GM23338 (cell line): ENCODE results near the gene HIPK1. TPM values are rescaled to one million over a fixed set of nuclear protein-coding genes. Genes with fewer than 3 reads are reported as not detected.

Experiments used
- ATAC-seq: fragments of 200-7000 bp; cut with Tn5 transposase; 3 replicates; pipeline ENCODE4 v1.9.1; 2020
- DNase-seq: peaks from one replicate; pipeline ENCODE4 v3.0.0-alpha.2; 2015; ENCODE audit warnings: low spot score
- H2AFZ ChIP-seq: fragments of 200-600 bp; sonication (generic); 2 replicates; pipeline ENCODE4 v1.8.0; 2016; ENCODE audit warnings: antibody characterized with exemption, mild to moderate bottlenecking, moderate library complexity
- H3F3A ChIP-seq: fragments of 200-600 bp; sonication (generic); replicated peaks from 2 replicates; pipeline ENCODE4 v1.8.0; 2017; ENCODE audit warnings: antibody characterized with exemption, mixed run types, low read depth
- H3K27ac ChIP-seq: fragments of 200-600 bp; sonication (generic); 2 replicates; pipeline ENCODE4 v1.6.1; 2016; ENCODE audit warnings: low read depth
- H3K27me3 ChIP-seq: fragments of 200-600 bp; sonication (generic); 2 replicates; pipeline ENCODE4 v1.8.0; 2016; ENCODE audit warnings: mild to moderate bottlenecking, mixed run types, moderate library complexity; ENCODE audit not compliant: insufficient read depth
- H3K36me3 ChIP-seq: fragments of 200-600 bp; sonication (generic); 2 replicates; pipeline ENCODE4 v1.8.0; 2016; ENCODE audit warnings: mild to moderate bottlenecking; ENCODE audit not compliant: insufficient read depth
- H3K4me1 ChIP-seq: fragments of 200-600 bp; sonication (generic); 2 replicates; pipeline ENCODE4 v1.8.0; 2016; ENCODE audit warnings: mild to moderate bottlenecking, moderate library complexity; ENCODE audit not compliant: insufficient read depth
- H3K4me2 ChIP-seq: fragments of 200-600 bp; sonication (generic); 2 replicates; pipeline ENCODE4 v1.7.1; 2017; ENCODE audit warnings: mixed run types
- H3K4me3 ChIP-seq: fragments of 200-600 bp; sonication (generic); 2 replicates; pipeline ENCODE4 v1.6.1; 2016; ENCODE audit warnings: mixed run types
- H3K79me2 ChIP-seq: fragments of 200-600 bp; sonication (generic); replicated peaks from 2 replicates; pipeline ENCODE4 v1.8.0; 2017; ENCODE audit warnings: mild to moderate bottlenecking; ENCODE audit not compliant: insufficient read depth
- H3K9me2 ChIP-seq: fragments of 200-600 bp; sonication (generic); 2 replicates; pipeline ENCODE4 v1.8.0; 2017; ENCODE audit not compliant: insufficient read depth
- H4K20me1 ChIP-seq: fragments of 200-600 bp; sonication (generic); replicated peaks from 2 replicates; pipeline ENCODE4 v1.8.0; 2017; ENCODE audit warnings: mild to moderate bottlenecking; ENCODE audit not compliant: insufficient read depth
- H3K27ac Mint-ChIP-seq: 2 replicates; pipeline ENCODE4 v1.8.0; 2020; ENCODE audit warnings: inconsistent platforms, mild to moderate bottlenecking, moderate library complexity, mixed read lengths
- H3K27me3 Mint-ChIP-seq: 3 replicates; pipeline ENCODE4 v1.8.0; 2022; ENCODE audit warnings: low read depth, mild to moderate bottlenecking, moderate library complexity, mixed read lengths, inconsistent platforms; ENCODE audit not compliant: insufficient read depth, poor library complexity
- H3K36me3 Mint-ChIP-seq: 3 replicates; pipeline ENCODE4 v1.8.0; 2021; ENCODE audit warnings: low read depth, mild to moderate bottlenecking, inconsistent platforms, moderate library complexity, mixed read lengths
- H3K4me1 Mint-ChIP-seq: 3 replicates; pipeline ENCODE4 v1.8.0; 2020; ENCODE audit warnings: mild to moderate bottlenecking, inconsistent platforms, mixed read lengths
- H3K4me3 Mint-ChIP-seq: 3 replicates; pipeline ENCODE4 v1.8.0; 2021; ENCODE audit warnings: moderate library complexity, mild to moderate bottlenecking, inconsistent platforms, mixed read lengths
- H3K9me3 Mint-ChIP-seq: 3 replicates; pipeline ENCODE4 v1.8.0; 2020; ENCODE audit warnings: moderate library complexity, mild to moderate bottlenecking, inconsistent platforms, mixed read lengths
- CREB1 ChIP-seq: fragments of 250-450 bp; sonication (Bioruptor Pico); IDR thresholded peaks from 2 replicates; pipeline ENCODE4 v1.5.0; 2020; ENCODE audit warnings: low read depth, mild to moderate bottlenecking, moderate library complexity
- EZH2 ChIP-seq: fragments of 200-600 bp; sonication (generic); IDR thresholded peaks from one replicate; pipeline ENCODE4 v1.8.0; 2017; ENCODE audit warnings: antibody characterized with exemption, mild to moderate bottlenecking, low read depth; ENCODE audit not compliant: unreplicated experiment
- EZH2phosphoT487 ChIP-seq: fragments of 200-600 bp; sonication (generic); IDR thresholded peaks from one replicate; pipeline ENCODE4 v1.8.1; 2018; ENCODE audit warnings: antibody characterized with exemption; ENCODE audit not compliant: unreplicated experiment
- JUNB ChIP-seq: IDR thresholded peaks from one replicate; pipeline ENCODE4 v1.6.1; 2016; ENCODE audit warnings: antibody characterized with exemption; ENCODE audit not compliant: unreplicated experiment
- NANOG ChIP-seq: IDR thresholded peaks from 2 replicates; pipeline ENCODE4 v1.6.1; 2016; ENCODE audit warnings: antibody characterized with exemption, borderline replicate concordance
- POLR2AphosphoS5 ChIP-seq: IDR thresholded peaks from 2 replicates; pipeline ENCODE4 v1.6.1; 2016; ENCODE audit warnings: antibody characterized with exemption, low read depth
- REST ChIP-seq: IDR thresholded peaks from one replicate; pipeline ENCODE4 v1.6.1; 2018; ENCODE audit warnings: antibody characterized with exemption; ENCODE audit not compliant: unreplicated experiment
- STAT1 ChIP-seq: IDR thresholded peaks from one replicate; pipeline ENCODE4 v1.6.1; 2016; ENCODE audit warnings: antibody characterized with exemption; ENCODE audit not compliant: unreplicated experiment
- ZNF114 ChIP-seq: fragments of 250-450 bp; sonication (Bioruptor Pico); IDR thresholded peaks from 2 replicates; pipeline ENCODE4 v1.5.0; 2020; ENCODE audit warnings: mild to moderate bottlenecking, moderate library complexity
- ZNF331 ChIP-seq: fragments of 250-450 bp; sonication (Bioruptor Pico); IDR thresholded peaks from 2 replicates; pipeline ENCODE4 v1.5.0; 2020; ENCODE audit warnings: low read depth, mild to moderate bottlenecking, moderate library complexity
- polyA plus RNA-seq: library from polyadenylated mRNA; unstranded; fragments of >200 nt; fragmentation: Nextera tagmentation; extraction: Ambion mirVana; gene quantifications from 2 replicates; pipeline ENCODE4 v1.2.1, GENCODE V29; 2016
- total RNA-seq: library from RNA; depleted of rRNA; stranded (reverse); fragments of >200 nt; shearing (Covaris generic); gene quantifications from 2 replicates; pipeline ENCODE4 v1.2.3, GENCODE V29; 2014
- TF ChIP-seq, protein P1 (sequence below): IDR thresholded peaks from 2 replicates; pipeline ENCODE4 v1.6.1; 2016; ENCODE audit warnings: antibody characterized with exemption
- TF ChIP-seq, protein P2 (sequence below), 2 experiments: fragments of 200-600 bp in 1 of 2; sonication (generic) in 1 of 2; conservative IDR thresholded peaks; 2 replicates each; pipeline versions ENCODE4 v1.5.1 to v1.6.1; 2016 to 2017; ENCODE audit warnings: antibody characterized with exemption in 2 of 2, low read depth in 2 of 2, mild to moderate bottlenecking in 2 of 2, moderate library complexity in 1 of 2
- TF ChIP-seq, protein P3 (sequence below): fragments of 250-450 bp; sonication (Bioruptor Pico); IDR thresholded peaks from 2 replicates; pipeline ENCODE4 v1.5.0; 2020; ENCODE audit warnings: mild to moderate bottlenecking, moderate library complexity

HIPK1 gene
- total and polyA plus RNA-seq, 2 experiments from 2014 or later = 14.3 to 47.5 TPM

DNA sequence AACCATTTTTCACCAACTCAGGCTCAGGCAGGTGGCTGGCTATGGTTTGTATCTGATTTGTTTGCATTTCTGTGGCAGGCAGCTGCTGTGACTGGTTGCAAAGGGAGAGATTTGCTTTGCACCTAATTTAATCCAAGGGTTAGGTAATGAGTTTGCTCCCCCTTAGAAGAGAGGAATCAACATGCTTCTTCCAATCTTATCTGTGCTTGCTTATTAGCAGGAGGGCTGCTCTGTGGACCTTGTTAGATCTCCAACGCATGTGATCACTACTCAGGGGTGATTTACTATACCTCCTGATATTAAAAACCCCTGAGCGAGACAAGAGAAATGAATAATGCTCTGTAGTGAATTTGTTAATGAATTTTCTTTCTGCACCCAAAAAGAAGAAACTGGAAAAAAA is 70.7 kb downstream of the HIPK1 start:
- no peak overlapping the region for H3K4me3 Mint-ChIP-seq
- ATAC-seq = no peak
- H3K27me3 ChIP-seq = peaks cover 3% of the 10 kb centered on the region; the same call in 1 of the 2 replicates
- peaks cover 16% of the 10 kb centered on the region for H3F3A ChIP-seq
- 0 out of 2 replicates have a peak overlapping the region, but pooled peaks have one; percentile 23 for H3K4me2 ChIP-seq
- TF ChIP-seq EZH2phosphoT487 (no peak), JUNB (no peak), REST (no peak), STAT1 (no peak), POLR2AphosphoS5 (no peak), ZNF331 (CRISPR knock-in tag) (no peak), NANOG (no peak), CREB1 (CRISPR knock-in tag) (no peak), EZH2 (no peak), ZNF114 (no peak)
- TF ChIP-seq, protein P1, sequence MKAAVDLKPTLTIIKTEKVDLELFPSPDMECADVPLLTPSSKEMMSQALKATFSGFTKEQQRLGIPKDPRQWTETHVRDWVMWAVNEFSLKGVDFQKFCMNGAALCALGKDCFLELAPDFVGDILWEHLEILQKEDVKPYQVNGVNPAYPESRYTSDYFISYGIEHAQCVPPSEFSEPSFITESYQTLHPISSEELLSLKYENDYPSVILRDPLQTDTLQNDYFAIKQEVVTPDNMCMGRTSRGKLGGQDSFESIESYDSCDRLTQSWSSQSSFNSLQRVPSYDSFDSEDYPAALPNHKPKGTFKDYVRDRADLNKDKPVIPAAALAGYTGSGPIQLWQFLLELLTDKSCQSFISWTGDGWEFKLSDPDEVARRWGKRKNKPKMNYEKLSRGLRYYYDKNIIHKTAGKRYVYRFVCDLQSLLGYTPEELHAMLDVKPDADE = no peak
- TF ChIP-seq, protein P2, sequence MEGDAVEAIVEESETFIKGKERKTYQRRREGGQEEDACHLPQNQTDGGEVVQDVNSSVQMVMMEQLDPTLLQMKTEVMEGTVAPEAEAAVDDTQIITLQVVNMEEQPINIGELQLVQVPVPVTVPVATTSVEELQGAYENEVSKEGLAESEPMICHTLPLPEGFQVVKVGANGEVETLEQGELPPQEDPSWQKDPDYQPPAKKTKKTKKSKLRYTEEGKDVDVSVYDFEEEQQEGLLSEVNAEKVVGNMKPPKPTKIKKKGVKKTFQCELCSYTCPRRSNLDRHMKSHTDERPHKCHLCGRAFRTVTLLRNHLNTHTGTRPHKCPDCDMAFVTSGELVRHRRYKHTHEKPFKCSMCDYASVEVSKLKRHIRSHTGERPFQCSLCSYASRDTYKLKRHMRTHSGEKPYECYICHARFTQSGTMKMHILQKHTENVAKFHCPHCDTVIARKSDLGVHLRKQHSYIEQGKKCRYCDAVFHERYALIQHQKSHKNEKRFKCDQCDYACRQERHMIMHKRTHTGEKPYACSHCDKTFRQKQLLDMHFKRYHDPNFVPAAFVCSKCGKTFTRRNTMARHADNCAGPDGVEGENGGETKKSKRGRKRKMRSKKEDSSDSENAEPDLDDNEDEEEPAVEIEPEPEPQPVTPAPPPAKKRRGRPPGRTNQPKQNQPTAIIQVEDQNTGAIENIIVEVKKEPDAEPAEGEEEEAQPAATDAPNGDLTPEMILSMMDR (conservative IDR thresholded peaks at IDR 0.05; ENCODE audit: low read depth in 2 of 2) = no peak
- TF ChIP-seq, protein P3, sequence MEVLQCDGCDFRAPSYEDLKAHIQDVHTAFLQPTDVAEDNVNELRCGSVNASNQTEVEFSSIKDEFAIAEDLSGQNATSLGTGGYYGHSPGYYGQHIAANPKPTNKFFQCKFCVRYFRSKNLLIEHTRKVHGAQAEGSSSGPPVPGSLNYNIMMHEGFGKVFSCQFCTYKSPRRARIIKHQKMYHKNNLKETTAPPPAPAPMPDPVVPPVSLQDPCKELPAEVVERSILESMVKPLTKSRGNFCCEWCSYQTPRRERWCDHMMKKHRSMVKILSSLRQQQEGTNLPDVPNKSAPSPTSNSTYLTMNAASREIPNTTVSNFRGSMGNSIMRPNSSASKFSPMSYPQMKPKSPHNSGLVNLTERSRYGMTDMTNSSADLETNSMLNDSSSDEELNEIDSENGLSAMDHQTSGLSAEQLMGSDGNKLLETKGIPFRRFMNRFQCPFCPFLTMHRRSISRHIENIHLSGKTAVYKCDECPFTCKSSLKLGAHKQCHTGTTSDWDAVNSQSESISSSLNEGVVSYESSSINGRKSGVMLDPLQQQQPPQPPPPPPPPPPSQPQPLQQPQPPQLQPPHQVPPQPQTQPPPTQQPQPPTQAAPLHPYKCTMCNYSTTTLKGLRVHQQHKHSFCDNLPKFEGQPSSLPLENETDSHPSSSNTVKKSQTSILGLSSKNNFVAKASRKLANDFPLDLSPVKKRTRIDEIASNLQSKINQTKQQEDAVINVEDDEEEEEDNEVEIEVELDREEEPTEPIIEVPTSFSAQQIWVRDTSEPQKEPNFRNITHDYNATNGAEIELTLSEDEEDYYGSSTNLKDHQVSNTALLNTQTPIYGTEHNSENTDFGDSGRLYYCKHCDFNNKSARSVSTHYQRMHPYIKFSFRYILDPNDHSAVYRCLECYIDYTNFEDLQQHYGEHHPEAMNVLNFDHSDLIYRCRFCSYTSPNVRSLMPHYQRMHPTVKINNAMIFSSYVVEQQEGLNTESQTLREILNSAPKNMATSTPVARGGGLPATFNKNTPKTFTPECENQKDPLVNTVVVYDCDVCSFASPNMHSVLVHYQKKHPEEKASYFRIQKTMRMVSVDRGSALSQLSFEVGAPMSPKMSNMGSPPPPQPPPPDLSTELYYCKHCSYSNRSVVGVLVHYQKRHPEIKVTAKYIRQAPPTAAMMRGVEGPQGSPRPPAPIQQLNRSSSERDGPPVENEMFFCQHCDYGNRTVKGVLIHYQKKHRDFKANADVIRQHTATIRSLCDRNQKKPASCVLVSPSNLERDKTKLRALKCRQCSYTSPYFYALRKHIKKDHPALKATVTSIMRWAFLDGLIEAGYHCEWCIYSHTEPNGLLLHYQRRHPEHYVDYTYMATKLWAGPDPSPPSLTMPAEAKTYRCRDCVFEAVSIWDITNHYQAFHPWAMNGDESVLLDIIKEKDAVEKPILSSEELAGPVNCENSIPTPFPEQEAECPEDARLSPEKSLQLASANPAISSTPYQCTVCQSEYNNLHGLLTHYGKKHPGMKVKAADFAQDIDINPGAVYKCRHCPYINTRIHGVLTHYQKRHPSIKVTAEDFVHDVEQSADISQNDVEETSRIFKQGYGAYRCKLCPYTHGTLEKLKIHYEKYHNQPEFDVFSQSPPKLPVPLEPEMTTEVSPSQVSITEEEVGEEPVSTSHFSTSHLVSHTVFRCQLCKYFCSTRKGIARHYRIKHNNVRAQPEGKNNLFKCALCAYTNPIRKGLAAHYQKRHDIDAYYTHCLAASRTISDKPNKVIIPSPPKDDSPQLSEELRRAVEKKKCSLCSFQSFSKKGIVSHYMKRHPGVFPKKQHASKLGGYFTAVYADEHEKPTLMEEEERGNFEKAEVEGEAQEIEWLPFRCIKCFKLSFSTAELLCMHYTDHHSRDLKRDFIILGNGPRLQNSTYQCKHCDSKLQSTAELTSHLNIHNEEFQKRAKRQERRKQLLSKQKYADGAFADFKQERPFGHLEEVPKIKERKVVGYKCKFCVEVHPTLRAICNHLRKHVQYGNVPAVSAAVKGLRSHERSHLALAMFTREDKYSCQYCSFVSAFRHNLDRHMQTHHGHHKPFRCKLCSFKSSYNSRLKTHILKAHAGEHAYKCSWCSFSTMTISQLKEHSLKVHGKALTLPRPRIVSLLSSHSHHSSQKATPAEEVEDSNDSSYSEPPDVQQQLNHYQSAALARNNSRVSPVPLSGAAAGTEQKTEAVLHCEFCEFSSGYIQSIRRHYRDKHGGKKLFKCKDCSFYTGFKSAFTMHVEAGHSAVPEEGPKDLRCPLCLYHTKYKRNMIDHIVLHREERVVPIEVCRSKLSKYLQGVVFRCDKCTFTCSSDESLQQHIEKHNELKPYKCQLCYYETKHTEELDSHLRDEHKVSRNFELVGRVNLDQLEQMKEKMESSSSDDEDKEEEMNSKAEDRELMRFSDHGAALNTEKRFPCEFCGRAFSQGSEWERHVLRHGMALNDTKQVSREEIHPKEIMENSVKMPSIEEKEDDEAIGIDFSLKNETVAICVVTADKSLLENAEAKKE (CRISPR knock-in tag) = no peak
- H3K79me2 ChIP-seq = no peaks in the 10 kb centered on the region
- H3K27ac ChIP-seq = no peak overlapping the region
- H3K36me3 Mint-ChIP-seq = peaks cover 17% of the 10 kb centered on the region; the same call in 2 of the 3 replicates
- H3K27ac Mint-ChIP-seq = no peak overlapping the region
- H4K20me1 ChIP-seq = no peaks in the 10 kb centered on the region
- H3K27me3 Mint-ChIP-seq = peaks cover 24% of the 10 kb centered on the region
- H3K9me3 Mint-ChIP-seq = peaks cover 19% of the 10 kb centered on the region
- no peak for DNase-seq
- no peak overlapping the region for H3K4me3 ChIP-seq
- peak overlapping the region; percentile 66; the same call in 1 of the 2 replicates for H2AFZ ChIP-seq
- peaks cover 29% of the 10 kb centered on the region for H3K4me1 ChIP-seq
- H3K9me2 ChIP-seq = peaks cover 4% of the 10 kb centered on the region; the same call in 1 of the 2 replicates
- H3K4me1 Mint-ChIP-seq = peaks cover 35% of the 10 kb centered on the region
- H3K36me3 ChIP-seq = peaks cover 12% of the 10 kb centered on the region
